KOPT-K1 (cell line): ENCODE measurements around the gene MYO5B.

Experiments
- H3K27ac ChIP-seq: fragments of 200-600 bp; sonication (generic); 2 replicates; pipeline ENCODE4 v1.5.1; 2016; ENCODE audit warnings: antibody characterized with exemption, mild to moderate bottlenecking, low read depth, low read length; ENCODE audit not compliant: poor library complexity, severe bottlenecking
- H3K36me3 ChIP-seq: fragments of 200-600 bp; sonication (generic); 2 replicates; pipeline ENCODE4 v1.5.1; 2017; ENCODE audit warnings: antibody characterized with exemption, mild to moderate bottlenecking, low read length, moderate library complexity; ENCODE audit not compliant: insufficient read depth
- H3K9me3 ChIP-seq: fragments of 200-600 bp; sonication (generic); 2 replicates; pipeline ENCODE4 v1.5.1; 2017; ENCODE audit warnings: antibody characterized with exemption, low read length, mild to moderate bottlenecking; ENCODE audit not compliant: insufficient read depth, poor library complexity, severe bottlenecking

The MYO5B gene

DNA sequence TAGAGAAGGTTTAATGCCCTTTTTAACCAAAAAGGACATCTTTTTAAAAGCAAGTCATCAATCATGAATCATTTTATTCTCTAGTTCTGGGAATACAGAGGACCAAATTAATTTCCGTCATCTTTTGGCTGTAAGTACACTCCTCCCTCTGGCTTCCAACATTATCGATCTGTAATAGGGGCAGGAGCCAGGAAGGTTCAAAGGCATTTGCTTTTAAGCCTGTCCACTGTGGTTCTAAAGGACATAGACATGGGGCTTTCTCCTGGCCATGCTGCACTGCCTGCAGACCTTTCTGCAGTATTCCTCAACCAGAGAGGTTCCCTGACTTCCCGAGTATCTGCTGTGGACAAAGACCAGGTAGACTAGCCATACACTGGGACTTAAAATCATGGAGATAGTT, 170.5 kb downstream of the MYO5B start:
- Histone ChIP-seq H3K9me3 (no peaks in the 10 kb centered on the region), H3K27ac (no peak overlapping the region), H3K36me3 (no peaks in the 10 kb centered on the region)

DNA sequence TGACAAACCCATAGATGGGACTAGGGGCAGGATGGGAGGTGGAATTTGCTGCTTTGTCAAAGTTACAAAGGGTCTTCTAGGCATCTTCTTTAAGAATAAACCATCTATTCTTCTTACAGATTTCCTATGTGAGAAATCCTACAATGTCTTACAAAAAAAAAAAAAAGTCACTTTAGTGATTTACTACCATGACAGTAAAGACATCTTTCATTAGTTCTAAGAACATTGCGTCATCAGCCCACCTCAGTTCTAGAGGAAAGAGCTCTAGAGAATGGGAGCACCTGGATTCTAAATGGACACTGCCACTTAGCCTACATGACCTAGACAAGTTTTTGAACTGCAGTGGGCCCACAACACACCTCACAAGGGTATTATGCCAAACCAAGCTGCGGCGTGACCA, 172.0 kb downstream of the MYO5B start:
- Histone ChIP-seq H3K36me3 (no peaks in the 10 kb centered on the region), H3K27ac (no peak overlapping the region), H3K9me3 (no peaks in the 10 kb centered on the region)

DNA sequence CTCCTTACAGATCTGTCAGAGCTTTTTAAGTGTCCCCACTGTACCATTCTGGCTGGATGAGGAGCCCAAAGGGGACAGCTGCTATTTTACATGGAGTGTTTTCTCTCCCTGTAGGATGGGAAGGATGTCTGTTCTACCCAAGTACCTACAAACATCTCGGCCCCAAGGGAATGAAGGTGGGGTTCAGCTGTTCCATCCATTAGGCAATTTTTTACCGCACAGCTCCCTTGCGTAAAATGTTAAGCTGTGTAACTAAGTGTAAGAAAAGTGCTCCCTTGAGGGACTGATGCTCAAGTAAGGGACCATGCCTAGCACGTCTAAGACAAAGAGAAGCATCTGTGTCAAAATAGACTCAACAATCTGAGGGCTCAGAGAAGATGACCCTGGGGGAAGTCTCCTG, 180.3 kb downstream of the MYO5B start:
- H3K36me3 ChIP-seq: no peaks in the 10 kb centered on the region
- H3K9me3 ChIP-seq: no peaks in the 10 kb centered on the region
- no peak overlapping the region for H3K27ac ChIP-seq

DNA sequence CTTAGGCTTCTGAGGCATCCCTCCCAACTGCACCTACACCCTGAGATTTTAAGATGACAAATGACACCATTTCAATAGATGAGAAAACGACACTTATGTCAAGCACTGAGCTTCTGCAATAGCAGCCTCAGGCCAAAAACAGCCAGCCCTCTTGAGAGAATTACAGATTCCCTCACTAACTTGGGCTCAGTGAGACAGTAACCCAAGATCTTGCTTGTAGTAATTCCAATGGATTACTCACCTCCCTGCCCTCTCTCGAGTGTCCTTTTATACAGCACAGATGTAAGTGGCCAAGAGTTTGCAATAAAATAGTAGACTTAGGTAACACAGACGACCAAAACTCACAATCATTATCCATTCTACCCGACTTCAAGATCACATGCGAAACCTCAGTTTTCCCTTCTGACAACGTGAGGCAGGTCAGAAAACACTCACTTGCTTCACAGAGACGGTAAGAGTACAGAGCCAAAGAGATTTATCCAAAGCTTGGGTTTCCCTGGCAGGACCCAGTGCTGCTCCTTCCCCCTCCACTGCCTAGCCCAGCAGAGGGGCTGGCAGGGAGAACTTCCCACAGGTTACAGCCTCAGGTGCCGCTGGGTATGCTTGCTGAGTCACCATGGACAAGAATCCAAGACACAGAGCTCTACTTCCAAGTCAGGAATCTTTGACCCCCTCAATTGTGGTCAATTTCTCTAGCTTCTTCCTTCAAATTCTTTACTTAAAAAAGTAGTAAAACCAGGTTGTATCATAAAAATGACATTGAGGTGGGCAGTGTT, 181.4 kb downstream of the MYO5B start:
- H3K36me3 ChIP-seq: no peaks in the 10 kb centered on the region
- H3K9me3 ChIP-seq: no peaks in the 10 kb centered on the region
- no peak overlapping the region for H3K27ac ChIP-seq

DNA sequence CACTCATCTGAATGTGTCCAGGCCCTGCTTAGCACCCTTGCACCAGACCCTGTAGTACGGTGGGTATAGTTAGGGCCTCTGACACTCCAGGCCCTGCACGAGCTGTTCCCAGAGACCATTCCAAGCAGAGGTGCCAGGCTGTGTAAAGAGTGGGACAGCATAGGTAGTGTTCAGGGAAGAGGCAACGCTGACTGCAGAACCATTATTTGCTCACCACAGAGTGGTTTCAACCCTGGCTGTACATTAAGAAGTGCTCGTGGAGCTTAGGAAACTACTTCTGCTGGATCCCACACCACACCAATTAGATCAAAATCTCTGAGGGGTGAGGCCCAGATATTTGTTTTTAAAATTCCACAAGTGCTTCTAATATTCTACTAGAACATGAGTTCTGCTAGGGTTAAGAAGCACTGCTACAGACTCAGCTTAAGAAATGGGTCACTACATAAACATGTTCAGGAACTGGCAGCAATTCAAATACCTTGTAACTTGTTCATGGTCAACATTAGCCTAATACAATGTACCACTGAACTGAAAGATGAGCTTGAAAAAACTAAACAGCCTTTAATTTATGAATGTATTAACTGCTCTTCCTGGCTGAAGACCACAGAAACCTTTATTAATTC, 183.0 kb downstream of the MYO5B start:
- H3K27ac ChIP-seq: no peak overlapping the region
- no peaks in the 10 kb centered on the region for H3K36me3 ChIP-seq
- H3K9me3 ChIP-seq: no peaks in the 10 kb centered on the region

DNA sequence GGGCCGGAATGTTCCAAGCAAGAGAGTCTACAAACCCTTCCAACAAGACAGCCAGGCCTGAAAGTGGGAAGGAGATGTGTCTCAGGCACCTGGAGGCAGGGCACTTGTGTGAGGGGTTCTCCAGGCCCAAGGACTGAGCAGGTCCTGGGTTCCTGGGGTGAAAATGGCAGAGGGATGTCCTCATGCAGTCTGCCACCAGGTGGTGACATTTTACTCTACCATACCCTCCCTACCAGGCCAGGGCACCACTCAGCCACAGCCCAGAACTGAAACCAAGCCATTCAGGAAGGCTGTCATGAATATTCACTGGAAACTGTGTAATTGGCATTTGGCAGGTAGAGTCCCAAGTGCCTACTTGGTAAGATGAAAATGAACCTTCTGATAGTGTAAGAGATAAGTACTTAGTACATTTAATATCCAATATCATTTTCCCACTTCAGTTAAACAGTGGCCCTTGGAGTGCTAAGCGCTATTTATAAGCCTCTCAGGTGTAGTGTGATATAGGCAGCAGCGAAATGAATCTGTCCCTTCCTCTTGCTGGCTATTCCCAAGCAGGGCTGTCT, 185.1 kb downstream of the MYO5B start:
- Histone ChIP-seq H3K27ac (no peak overlapping the region), H3K36me3 (no peaks in the 10 kb centered on the region), H3K9me3 (no peaks in the 10 kb centered on the region)

DNA sequence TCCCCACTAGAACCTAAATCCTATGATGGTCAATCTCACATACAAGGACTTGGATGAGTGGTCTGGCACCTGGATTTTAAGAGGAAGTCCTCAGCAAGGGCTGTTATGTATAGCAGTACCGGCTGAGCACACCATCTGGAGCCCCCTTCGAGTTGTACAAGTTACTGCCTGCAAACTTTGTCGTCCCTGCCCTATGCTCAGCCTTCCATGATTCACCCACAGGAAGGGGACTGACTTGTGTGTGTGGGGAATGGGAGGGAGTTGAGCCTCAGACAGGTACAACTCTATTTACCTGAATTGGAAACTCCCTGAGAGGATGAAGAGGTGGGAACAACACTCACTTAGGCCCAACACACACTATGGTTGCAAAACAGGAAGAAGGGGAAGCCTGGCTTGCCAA, 186.6 kb downstream of the MYO5B start:
- Histone ChIP-seq H3K27ac (no peak overlapping the region), H3K9me3 (no peaks in the 10 kb centered on the region), H3K36me3 (no peaks in the 10 kb centered on the region)

DNA sequence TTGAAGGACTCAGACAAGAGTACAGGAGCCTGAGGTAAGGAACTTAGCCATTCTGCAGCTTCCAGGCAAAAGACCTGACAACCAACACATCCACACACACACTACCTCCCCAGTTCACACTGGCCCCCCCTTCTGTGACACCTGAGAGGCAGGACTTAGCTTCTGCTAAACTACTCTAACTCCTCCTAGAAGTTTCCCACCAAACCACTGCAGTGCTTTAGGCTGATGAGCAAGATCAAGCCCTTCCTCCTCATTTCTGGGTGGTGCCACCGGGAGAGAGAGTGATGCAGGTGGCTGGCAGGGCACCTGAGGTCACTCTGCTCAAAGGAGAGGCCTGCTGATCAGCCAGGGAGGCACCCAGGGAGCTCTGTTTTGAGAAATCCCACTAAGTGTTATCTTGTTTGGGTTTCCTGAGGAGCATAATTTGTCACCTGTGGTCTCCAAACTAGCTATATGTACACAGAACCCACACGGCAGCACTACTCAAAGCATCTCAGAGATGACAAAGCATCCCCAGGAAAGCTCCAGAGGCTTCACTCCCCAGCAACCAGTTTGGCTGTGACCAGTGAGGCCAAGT, 188.4 kb downstream of the MYO5B start:
- H3K36me3 ChIP-seq: no peaks in the 10 kb centered on the region
- H3K9me3 ChIP-seq: no peaks in the 10 kb centered on the region

DNA sequence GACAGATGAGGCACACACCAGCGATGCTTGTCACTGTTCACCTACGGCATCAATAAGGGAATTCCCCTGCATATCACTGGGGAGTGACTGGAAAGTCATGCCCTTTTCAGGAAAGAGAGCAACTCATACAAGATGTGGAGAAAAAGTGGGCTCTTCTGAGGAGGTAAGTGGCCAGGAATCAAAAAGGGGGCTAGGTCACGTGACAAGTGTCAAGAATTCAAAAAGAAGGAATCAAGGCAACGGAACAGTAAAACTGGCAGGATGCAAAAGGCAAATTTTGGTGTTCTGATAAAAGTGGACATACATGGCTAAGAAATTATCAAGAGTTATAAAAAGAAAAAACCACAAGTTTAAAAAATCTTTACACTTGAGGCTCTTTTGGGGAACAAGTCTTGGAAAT, 190.9 kb downstream of the MYO5B start:
- no peaks in the 10 kb centered on the region for H3K9me3 ChIP-seq
- H3K27ac ChIP-seq: no peak overlapping the region
- H3K36me3 ChIP-seq: no peaks in the 10 kb centered on the region

More for the DNA sequence above, 188.4 kb downstream of the MYO5B start:
- no peak overlapping the region for H3K27ac ChIP-seq

DNA sequence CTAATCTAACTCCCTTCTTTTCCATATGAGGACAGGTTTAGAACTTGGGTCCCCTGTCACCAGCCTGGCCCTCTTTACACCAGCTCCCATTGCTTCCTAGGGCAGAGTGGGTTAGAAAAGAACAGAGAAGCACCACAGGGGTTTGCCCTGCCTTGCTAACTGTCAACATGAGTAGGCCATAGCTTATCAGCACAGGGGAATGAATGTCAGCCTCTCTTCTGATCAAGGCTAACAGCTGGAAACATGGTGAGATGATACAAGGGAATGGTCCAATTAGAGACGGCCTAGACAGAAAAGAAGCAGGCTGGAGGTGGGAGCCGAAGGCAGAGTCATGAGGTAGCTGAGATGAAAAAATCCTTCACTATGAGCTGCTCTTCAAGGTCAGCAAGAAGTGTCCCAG, 192.2 kb downstream of the MYO5B start:
- no peaks in the 10 kb centered on the region for H3K9me3 ChIP-seq
- no peak overlapping the region for H3K27ac ChIP-seq
- H3K36me3 ChIP-seq: no peaks in the 10 kb centered on the region

DNA sequence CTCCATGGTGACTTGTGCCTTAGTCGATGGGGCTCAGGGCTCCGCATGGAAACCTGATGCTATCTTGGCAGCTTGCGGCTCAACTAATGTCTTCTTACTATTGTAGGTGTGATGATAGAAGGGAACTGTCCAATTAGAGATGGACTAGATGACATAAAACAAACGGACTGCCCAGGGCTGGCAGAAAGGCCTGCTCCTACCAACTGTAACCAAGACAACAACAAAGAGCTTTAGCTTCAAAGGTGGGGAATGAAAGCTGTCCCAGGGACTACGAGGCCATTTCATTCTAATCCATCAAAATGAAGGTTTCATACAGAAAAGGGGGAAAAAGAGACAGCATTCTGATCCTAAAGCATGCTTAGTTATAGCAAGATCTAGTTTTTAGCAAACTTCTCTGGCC, 194.7 kb downstream of the MYO5B start:
- Histone ChIP-seq H3K9me3 (no peaks in the 10 kb centered on the region), H3K36me3 (no peaks in the 10 kb centered on the region)

DNA sequence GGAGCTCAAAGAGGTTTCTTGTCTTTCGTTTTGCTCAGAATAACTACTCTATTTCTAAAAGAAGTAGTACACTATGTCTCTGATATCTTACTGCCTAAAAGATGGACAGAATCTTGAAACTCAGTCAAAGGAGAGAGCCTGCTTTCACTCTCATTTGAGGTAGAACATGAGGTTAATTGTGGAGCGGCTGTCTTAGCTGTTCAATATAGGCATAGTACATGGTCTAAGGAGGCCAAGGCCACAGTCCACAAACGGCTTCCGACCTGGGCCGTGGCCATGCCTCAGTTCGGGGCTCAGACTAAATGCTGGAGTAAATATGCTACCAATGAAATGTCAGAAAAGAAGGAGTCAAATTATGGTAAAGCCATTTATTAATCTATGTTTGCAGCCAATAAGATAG, 195.8 kb downstream of the MYO5B start:
- H3K27ac ChIP-seq: no peak overlapping the region
- no peaks in the 10 kb centered on the region for H3K9me3 ChIP-seq

More for the DNA sequence above, 194.7 kb downstream of the MYO5B start:
- no peak overlapping the region for H3K27ac ChIP-seq

DNA sequence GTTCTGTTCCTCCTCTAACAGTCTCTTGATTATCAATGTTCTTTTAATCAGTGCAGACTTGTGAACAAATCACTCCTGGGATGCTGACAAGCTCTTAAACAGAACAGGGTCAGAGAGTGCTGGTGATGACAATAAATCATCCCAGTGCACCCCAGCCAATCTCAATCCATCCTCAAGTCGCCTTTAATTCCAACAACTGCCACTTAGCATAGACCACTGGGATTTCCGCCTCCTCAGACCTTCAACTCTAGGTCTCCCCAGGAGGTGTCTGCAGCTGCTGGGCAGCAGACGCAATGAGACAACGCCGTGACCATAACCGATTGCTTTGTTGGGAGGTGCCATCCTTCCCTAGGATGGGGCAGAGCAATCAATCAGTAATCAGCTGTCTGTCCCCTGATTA, 197.4 kb downstream of the MYO5B start:
- Histone ChIP-seq H3K36me3 (no peaks in the 10 kb centered on the region), H3K9me3 (no peaks in the 10 kb centered on the region), H3K27ac (no peak overlapping the region)

More for the DNA sequence above, 195.8 kb downstream of the MYO5B start:
- no peaks in the 10 kb centered on the region for H3K36me3 ChIP-seq

DNA sequence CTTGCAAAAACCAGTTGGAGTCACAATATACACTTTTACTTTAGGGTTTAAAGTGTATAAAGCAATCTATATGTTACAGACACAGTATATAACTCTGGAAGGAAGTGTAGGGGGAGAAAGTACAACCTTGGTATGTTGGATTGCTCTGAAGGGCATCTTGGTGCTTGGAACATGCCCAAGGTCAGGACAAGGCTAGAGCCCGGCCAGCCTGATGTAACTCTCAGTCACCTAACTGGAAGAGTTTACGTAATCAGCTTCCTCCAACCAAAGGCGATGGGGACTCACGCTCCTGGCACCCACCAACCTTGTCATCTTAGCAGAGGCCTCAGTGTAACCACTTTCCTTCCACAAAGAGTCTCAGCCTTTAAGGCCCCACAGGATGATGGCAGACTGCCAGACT, 200.5 kb downstream of the MYO5B start:
- Histone ChIP-seq H3K9me3 (no peaks in the 10 kb centered on the region), H3K36me3 (no peaks in the 10 kb centered on the region), H3K27ac (no peak overlapping the region)

DNA sequence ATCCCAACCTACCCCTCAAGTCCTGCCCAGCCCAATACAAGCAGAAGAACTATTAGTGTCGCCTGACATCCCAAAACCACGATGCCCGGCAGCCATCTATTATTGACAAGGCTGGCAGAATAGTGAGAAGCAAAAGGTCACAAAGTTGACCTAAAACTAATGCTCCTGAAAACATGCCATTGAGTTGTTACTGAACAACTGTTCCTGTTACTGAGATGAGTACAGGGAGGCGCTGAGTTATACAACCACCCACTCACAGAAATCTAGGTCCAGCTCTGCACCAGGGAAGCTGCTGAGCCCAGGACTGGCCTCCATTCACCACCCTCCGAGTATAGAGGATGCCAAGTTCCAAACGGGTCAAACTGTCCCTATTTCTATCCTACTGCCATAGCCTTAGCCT, 201.6 kb downstream of the MYO5B start:
- no peak overlapping the region for H3K27ac ChIP-seq
- no peaks in the 10 kb centered on the region for H3K9me3 ChIP-seq
- H3K36me3 ChIP-seq: no peaks in the 10 kb centered on the region
